ENCODE results near the gene TM4SF18.
A peak's percentile ranks its signal among the peaks of the same experiment; 100 is the strongest.

Gene TM4SF18

DNA sequence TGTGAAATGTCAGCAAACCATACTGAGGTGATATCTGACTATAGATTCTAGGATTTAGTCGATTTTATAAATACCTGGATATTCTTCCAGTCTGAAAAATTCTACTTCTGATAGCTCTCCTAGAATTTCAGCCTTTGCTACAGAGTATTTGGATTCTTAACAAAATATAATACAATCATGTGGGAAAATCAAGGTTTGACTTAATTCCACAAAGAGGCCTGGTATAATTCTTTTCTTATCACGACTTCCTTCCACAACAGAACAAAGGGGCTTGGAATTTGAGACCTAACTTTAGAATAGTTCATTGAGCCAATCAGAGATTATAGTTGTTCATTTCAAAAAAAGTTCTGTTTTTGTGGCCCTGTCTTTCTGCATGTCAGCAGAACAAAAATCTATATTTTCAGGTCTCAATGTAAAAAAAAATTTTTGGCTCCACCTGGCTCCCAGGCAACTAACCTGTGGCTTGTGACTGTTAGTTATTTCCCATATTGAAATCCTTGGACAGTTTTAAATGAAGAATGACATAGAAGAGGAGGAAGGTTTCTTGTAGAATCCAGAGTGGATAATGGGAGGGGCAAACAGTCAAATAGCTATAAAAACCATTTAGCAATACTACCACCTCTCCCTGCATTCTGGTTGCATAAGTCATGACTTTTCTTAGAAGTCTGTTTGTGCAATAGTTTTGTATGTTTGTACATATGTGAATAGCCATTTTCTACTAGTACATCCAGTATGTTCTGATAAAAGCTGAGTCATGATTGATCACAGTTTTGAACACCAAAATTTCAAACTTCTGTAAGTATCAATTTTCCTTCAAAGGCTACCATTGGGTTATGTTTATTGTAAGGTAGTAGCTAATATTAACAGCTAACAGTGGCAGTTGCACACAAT is 40.0 kb upstream of the TM4SF18 start:
- no peak for ATAC-seq

DNA sequence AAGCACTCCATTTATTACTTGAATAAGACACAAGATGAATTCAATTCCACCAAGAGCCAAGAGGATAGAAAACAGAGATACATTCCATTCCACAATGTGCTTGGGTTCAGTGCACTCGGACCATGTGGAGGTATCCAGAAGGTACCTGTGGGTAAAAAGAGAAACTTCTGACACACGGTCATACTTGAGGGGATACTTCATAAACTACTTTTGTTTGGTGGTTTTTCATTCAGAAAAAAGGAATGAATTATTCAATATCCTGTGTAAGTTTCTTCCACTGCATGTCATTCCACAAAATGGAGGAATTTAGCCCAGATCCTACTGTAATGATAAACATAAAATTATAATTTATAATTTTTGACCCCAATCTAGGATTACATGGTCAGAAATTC is 38.3 kb upstream of the TM4SF18 start:
- Mint-ChIP-seq H3K27me3 (peaks cover 6% of the 10 kb centered on the region), H3K9me3 (no peaks in the 10 kb centered on the region), H3K27ac (no peak overlapping the region), H3K4me3 (no peak overlapping the region), H3K4me1 (peaks cover 8% of the 10 kb centered on the region), H3K36me3 (ENCODE audit: low read depth) (no peaks in the 10 kb centered on the region)
- DNase-seq (no peak), ATAC-seq (no peak)

More for the DNA sequence above, 40.0 kb upstream of the TM4SF18 start:
- Mint-ChIP-seq H3K4me3 (no peak overlapping the region), H3K36me3 (ENCODE audit: low read depth) (no peaks in the 10 kb centered on the region), H3K27ac (no peak overlapping the region), H3K27me3 (peaks cover 9% of the 10 kb centered on the region), H3K4me1 (no peaks in the 10 kb centered on the region), H3K9me3 (no peaks in the 10 kb centered on the region)
- no peak for DNase-seq

DNA sequence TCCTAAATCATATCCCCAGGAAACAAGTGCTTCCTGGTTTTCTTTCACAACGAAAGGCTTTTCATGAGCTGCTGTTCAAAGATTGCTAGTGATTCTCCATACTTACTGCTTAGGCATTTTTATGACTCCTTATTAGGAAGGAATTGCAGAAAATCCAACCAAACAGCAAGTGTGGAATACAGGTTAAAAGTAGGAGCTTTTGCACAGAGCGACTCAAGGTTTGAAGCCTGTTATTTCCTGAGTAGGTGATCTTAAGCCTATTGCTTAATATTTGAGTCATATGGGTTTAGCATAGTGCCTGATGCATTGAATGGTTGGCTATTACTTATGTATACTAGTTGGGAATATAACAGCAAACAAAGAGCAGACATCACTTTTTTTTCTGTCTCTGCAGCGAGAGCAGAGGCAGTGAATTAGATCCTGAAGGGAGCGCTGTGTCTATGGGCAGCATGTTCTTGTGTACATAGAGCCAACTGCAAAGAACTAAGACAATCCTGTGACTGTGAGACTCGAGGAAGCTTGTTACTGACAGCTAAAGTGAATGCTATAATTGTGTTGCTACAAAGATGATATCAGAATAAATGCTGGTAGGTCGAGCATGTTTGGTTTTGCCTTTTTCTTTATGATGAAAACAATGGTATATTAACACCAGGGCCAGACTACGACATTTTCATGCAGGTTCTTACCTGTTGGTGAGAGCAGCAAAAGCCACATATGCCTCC is 37.7 kb upstream of the TM4SF18 start:
- Mint-ChIP-seq H3K36me3 (ENCODE audit: low read depth) (no peaks in the 10 kb centered on the region), H3K27ac (no peak overlapping the region), H3K9me3 (no peaks in the 10 kb centered on the region), H3K4me3 (no peak overlapping the region), H3K27me3 (peaks cover 6% of the 10 kb centered on the region), H3K4me1 (peaks cover 11% of the 10 kb centered on the region)
- ATAC-seq (no peak), DNase-seq (no peak)

DNA sequence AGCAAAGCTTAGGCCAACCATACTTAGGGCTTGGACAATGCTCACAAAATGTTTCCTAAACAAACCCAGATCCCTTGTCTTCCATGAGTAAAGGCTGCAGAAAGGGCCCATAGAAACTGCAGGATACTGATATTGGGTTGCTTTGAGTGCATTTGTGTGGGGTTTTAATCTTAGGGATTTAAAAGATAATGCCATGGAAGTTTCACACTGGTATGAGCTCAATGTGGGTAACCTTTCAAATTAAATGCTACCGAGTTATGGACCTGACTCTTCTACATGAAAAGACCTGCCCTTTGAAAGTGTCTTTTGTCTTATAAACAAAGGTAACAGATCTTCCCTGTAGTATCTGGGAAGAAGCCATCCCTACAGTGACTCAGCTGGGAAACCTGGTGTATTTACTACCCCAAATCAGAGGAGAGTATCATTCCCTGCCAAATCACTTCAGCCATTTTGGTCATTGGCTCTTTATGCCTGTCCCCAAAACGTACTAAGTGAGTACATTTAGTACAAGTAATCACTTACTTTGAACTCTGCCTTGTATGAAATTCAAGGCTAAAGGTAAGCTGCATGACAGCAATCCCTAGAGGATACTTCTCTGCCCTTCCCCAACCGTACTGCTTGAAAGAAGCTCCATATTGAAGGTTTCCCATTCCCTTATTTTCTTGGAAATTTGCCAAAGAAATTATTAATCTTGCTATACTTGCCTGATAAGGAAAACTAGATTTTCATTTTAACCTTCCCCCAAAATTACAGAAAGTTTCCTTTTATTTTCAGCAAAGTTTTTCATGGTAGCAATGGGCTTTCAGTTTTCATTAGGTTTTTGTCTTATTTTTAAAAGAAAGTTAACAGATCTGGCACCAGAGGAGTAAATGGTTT is 36.8 kb upstream of the TM4SF18 start:
- ATAC-seq, result no peak
- peaks cover 11% of the 10 kb centered on the region for H3K4me1 Mint-ChIP-seq
- DNase-seq, result no peak
- no peak overlapping the region for H3K4me3 Mint-ChIP-seq
- no peaks in the 10 kb centered on the region for H3K36me3 Mint-ChIP-seq (ENCODE audit: low read depth)
- H3K9me3 Mint-ChIP-seq, result no peaks in the 10 kb centered on the region
- H3K27me3 Mint-ChIP-seq, result peaks cover 6% of the 10 kb centered on the region
- H3K27ac Mint-ChIP-seq, result no peak overlapping the region

DNA sequence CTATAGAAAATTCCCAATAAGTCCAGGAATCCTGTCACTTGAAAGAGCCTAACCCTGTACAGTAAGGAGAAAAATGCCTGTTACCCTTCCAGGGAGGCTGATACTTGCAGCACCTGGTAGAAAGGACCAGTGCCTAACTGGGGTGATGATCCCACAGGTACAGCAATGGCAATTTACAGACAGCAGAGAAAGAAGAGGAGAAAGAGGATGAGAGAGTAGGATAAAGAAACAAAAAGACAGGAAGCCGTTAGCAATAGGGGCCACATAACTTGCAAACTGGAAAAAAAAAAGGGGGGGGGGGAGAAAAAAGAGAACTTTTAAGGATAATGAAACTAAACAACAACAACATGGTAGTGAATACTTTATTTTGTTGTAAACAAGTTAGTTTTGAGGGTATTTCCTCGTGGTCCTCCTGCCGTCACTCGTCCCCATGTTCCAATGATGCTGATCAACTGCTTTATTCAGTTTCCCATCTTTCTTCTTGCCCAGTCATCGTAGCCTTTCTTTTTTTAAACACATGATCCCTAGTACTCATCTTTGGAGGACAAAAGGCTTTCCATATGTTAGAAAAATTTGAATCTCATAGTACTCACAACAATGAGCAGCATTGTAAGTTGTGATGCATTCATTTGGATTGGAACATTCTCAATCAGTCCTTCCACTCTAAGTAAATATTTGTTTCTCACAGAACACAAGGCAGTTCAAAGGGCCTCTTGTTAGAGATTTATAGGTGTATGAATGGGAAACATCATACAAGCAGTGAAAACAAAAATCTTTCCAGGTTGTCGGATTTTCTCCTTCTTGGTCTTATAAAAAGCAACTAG is 35.5 kb upstream of the TM4SF18 start:
- H3K9me3 Mint-ChIP-seq, result no peaks in the 10 kb centered on the region
- H3K4me3 Mint-ChIP-seq, result no peak overlapping the region
- ATAC-seq (no peak), DNase-seq (no peak)
- H3K27me3 Mint-ChIP-seq, result peaks cover 7% of the 10 kb centered on the region
- no peaks in the 10 kb centered on the region for H3K36me3 Mint-ChIP-seq (ENCODE audit: low read depth)
- no peak overlapping the region for H3K27ac Mint-ChIP-seq
- H3K4me1 Mint-ChIP-seq, result peaks cover 11% of the 10 kb centered on the region

DNA sequence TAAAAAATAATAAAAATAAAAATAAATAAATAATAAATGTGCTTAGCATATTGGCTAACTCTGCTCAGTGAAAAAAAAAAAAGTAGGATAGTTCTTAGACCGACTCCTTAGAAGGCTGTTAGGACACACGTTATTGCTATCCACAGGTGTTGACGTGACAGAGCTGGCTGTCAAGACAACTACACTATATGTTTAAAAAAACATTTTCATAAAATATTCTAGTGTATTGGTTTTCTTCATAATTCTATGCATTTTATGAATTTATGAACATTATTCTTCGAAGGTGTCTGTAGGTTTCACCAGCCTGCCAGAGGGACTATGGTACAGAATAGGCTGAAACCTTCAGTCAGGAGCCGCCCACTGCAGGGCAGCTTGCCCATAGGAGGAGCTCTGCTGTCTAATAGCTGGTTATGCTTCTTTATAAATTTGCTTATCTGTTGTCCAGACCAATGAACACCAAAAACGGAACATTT is 34.8 kb upstream of the TM4SF18 start:
- DNase-seq (no peak), ATAC-seq (no peak)
- Mint-ChIP-seq H3K27ac (no peak overlapping the region), H3K36me3 (ENCODE audit: low read depth) (no peaks in the 10 kb centered on the region), H3K4me3 (no peak overlapping the region), H3K9me3 (no peaks in the 10 kb centered on the region), H3K4me1 (peaks cover 11% of the 10 kb centered on the region), H3K27me3 (peaks cover 7% of the 10 kb centered on the region)

DNA sequence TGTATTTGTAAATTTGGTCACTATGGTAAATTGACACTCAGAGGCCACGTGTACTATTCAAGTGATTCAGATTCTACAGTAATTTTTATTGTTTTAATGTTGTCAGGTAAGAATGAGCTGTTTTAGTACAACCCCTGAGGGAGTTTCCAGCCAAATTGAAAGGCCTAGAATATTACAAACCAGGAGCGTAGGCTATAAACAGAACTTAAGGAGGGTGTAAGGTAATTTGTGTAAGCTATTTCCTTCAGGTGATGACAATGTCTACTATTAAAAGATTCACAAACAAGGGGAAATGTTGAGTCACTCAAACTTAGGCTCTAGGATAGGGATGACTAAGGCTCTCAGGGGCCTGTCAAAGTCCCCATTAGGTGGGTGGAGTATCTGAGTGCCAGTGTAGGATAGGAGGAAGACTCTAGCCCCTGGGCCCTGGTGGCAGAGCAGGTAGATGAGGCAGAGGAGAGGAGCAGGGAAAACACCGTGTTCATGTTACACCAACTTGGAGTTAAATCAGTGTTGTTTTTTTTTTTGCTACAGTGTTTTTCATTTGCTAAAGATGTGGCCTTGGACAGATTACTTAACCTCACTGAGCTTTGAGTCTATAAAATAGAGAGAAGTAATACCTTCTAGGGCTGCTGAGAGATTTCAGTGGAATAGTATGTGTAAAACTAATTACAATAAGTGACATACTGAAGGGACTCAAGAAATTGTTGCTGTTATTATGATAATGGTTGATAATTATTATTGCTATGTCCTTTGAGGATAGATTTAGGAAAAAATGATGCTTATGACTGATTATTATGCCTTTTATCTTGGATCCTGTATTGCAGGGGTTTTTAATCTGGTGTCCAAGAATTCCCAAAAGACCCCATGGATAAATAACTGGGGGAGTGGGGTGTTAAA is 33.8 kb upstream of the TM4SF18 start:
- Mint-ChIP-seq H3K4me3 (no peak overlapping the region), H3K4me1 (peaks cover 11% of the 10 kb centered on the region), H3K27me3 (peaks cover 3% of the 10 kb centered on the region), H3K9me3 (no peaks in the 10 kb centered on the region), H3K36me3 (ENCODE audit: low read depth) (no peaks in the 10 kb centered on the region), H3K27ac (no peak overlapping the region)
- DNase-seq (no peak), ATAC-seq (peak; percentile 94)

DNA sequence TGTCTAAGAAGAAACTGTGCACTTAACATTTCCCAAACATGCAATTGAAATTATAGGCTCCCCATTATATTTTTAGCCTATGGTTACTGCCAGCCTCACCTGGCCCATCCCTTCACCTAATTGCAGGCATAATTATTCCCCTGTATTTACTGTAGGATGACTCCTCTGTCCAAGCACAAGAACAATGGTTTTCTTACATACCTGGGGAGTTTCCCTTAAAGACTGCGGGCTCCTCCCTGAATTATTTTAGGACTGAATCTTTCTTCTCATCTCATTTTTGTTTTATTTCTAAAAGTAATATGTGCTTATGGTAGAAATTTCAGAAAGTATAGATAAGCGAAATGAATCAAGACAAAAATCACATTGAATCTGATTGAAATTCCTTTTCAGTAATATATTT is 32.6 kb upstream of the TM4SF18 start:
- Mint-ChIP-seq H3K9me3 (no peaks in the 10 kb centered on the region), H3K4me1 (peaks cover 11% of the 10 kb centered on the region), H3K27ac (no peak overlapping the region), H3K27me3 (peaks cover 5% of the 10 kb centered on the region), H3K4me3 (no peak overlapping the region), H3K36me3 (ENCODE audit: low read depth) (no peaks in the 10 kb centered on the region)
- ATAC-seq, result no peak
- no peak for DNase-seq

DNA sequence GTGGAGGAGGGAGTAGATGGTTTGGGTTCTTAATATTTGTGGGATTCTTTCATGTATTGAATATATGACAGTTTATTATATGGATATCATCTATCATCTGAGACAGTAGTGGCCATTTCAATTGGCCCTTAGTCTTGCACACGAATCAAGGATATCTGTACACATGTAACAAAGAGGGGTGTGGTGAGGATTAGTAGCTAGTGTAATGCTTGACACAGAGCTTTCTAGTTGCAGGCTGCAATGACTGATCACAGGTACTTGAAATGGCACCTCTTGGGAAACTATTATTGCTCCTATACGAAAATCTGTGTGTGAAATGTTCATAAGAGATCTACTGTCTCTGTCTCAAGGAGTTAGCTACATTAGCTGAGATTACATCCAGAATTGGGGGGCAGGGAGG is 31.2 kb upstream of the TM4SF18 start:
- Mint-ChIP-seq H3K27me3 (peaks cover 5% of the 10 kb centered on the region), H3K27ac (no peak overlapping the region), H3K4me3 (no peak overlapping the region), H3K36me3 (ENCODE audit: low read depth) (no peaks in the 10 kb centered on the region), H3K4me1 (peaks cover 11% of the 10 kb centered on the region), H3K9me3 (no peaks in the 10 kb centered on the region)
- no peak for DNase-seq
- no peak for ATAC-seq

DNA sequence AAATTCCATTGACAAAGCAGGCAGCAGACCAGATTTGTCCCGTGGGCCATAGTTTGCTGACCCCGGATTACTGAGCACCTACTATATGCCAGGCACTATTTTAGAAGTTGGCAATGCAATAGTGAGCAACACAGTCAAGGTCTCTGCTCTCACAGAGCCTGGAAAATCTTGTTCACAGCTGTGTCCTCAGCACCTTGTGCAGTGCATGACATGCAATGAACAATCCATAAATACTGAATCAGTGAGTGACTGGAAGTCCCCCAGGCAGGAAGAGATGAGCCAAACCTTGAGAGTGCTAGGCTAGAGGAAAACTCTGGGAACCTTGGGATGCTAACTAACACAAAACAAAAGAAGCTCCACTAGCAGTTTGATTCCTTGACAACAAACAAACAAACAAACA is 29.6 kb upstream of the TM4SF18 start:
- H3K27ac Mint-ChIP-seq, result no peak overlapping the region
- peaks cover 11% of the 10 kb centered on the region for H3K4me1 Mint-ChIP-seq
- no peak overlapping the region for H3K4me3 Mint-ChIP-seq
- ATAC-seq, result no peak
- no peaks in the 10 kb centered on the region for H3K9me3 Mint-ChIP-seq
- H3K36me3 Mint-ChIP-seq (ENCODE audit: low read depth), result no peaks in the 10 kb centered on the region
- DNase-seq, result no peak
- peaks cover 5% of the 10 kb centered on the region for H3K27me3 Mint-ChIP-seq

DNA sequence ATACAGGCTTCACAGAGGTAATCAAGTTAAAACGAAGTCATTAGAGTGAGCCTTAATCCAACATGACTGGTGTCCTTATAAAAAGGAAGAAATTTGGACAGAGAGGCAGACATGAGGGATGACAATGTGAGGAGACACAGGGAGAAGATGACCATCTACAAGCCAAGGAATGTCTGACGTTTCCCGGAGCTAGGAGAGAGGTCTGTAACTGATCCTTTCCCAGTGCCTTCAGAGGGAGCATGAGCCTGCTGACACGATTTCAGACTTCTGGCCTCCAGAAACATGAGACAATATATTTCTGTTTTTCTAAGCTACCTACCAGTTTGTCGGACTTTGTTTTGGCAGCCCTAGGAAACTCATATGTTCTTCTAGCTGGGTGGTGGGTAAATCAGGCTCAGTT is 28.9 kb upstream of the TM4SF18 start:
- Mint-ChIP-seq H3K4me1 (peaks cover 9% of the 10 kb centered on the region), H3K27ac (no peak overlapping the region), H3K9me3 (no peaks in the 10 kb centered on the region), H3K4me3 (no peak overlapping the region), H3K27me3 (peaks cover 9% of the 10 kb centered on the region), H3K36me3 (ENCODE audit: low read depth) (no peaks in the 10 kb centered on the region)
- ATAC-seq, result no peak
- no peak for DNase-seq

DNA sequence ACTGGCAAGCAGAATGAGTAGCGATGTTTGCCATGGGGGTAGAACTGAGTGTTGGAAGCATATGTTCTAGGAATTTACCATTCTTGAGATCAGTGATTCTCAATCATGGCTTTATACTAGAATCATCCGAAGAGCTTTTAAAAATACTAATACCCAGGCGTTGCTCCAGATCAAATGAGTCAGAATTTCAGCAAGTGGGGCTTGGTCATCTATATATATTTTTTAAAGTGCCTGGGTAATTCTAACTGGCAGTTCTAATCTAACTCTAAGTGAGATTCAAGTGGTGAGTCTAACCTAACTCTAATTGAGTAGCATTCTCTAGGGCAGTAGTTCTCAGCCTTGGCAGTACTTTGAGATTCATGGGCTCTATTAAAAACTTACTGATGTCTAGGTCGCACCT is 23.2 kb upstream of the TM4SF18 start:
- H3K27me3 Mint-ChIP-seq, result peaks cover 10% of the 10 kb centered on the region
- no peaks in the 10 kb centered on the region for H3K36me3 Mint-ChIP-seq (ENCODE audit: low read depth)
- no peak overlapping the region for H3K27ac Mint-ChIP-seq
- no peaks in the 10 kb centered on the region for H3K4me1 Mint-ChIP-seq
- DNase-seq (no peak), ATAC-seq (no peak)
- no peaks in the 10 kb centered on the region for H3K9me3 Mint-ChIP-seq
- no peak overlapping the region for H3K4me3 Mint-ChIP-seq

DNA sequence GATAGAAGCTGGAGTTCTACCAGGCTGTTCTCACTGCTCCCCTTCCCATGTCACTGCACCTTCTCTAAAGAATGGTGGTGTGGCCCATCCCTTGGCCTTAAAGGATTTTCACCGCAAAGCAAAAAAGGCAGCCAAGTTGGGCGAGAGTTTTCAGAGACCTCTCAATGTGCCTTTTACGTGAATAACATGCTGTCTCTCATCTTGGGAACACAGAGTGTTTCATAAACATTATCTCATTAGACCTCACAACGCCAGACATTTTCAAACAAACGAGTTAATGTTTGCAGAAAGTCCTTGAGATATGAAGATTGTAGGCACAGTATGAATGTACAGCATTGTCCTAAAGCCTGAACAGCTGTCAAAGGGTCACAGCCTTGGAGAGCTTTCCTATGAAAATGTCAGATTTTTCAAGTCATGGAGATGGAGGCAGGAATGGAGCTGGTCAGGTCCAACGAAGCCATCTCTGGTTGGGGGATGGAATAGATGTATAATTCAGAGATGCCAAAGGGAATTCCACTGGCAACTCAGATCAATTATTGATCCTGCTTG is 22.7 kb upstream of the TM4SF18 start:
- DNase-seq (no peak), ATAC-seq (no peak)
- H3K4me1 Mint-ChIP-seq, result no peaks in the 10 kb centered on the region
- no peak overlapping the region for H3K4me3 Mint-ChIP-seq
- peaks cover 11% of the 10 kb centered on the region for H3K27me3 Mint-ChIP-seq
- no peaks in the 10 kb centered on the region for H3K9me3 Mint-ChIP-seq
- no peaks in the 10 kb centered on the region for H3K36me3 Mint-ChIP-seq (ENCODE audit: low read depth)
- H3K27ac Mint-ChIP-seq, result no peak overlapping the region

All from activated naive CD8-positive, alpha-beta T cell treated with anti-CD3 and anti-CD28 coated beads, Interleukin-2, amount 50 U/mL, for 24 hours (primary cell).